ENCODE data around the gene ANKRD22. TPM values are rescaled to one million over a fixed set of nuclear protein-coding genes. Genes with fewer than 3 reads are reported as not detected.

ANKRD22 gene
- total and polyA plus RNA-seq, 10 of the 15 experiments (the other 5 are each of a cell fraction or from before 2014, with no cell fraction given) = 0.30 to 1.3 (median 0.71) TPM

DNA sequence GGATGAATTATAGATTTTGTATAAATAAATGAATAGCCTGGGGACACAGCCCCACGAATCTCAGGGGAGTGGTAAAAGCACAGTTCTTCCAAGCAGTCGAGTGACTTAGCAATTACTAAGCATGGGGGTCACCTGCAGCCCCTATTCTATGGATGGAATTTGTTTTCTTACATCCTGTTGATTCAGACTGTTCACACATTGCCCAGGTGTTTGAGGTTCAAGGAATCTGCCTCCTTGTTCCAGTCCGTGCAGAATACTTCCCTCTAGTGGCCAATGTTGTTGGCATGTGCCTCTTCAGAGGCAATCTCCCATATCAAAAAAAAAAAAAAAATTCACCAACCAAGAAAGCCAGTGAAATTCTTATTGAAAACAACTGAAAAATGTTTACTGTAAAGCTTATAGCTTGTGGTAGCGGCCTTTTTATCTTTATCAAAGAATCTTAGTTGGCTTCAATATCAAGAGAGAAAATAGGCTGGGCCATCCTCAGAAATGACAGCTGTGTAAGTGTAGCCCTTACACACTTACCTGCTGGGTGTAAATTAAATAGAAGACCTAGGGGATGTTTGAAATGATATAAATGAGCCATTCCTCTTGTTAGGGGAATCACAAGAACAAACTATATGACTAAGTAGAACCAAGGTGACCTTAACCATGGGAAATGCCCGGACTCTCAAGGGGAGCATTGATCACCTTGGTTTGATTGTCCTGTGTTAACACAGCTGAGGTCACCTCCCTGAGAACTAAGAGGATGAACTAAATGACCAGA is 41.3 kb downstream of the ANKRD22 start (continued):
- no peak for TF ChIP-seq SMAD1 (IDR thresholded peaks at IDR 0.05; ENCODE audit: low read depth, partially characterized antibody)
- peak; percentile 93 for TF ChIP-seq ZNF384 (IDR thresholded peaks at IDR 0.05; ENCODE audit: borderline replicate concordance, low read depth, low read length)
- TF ChIP-seq, protein P1, sequence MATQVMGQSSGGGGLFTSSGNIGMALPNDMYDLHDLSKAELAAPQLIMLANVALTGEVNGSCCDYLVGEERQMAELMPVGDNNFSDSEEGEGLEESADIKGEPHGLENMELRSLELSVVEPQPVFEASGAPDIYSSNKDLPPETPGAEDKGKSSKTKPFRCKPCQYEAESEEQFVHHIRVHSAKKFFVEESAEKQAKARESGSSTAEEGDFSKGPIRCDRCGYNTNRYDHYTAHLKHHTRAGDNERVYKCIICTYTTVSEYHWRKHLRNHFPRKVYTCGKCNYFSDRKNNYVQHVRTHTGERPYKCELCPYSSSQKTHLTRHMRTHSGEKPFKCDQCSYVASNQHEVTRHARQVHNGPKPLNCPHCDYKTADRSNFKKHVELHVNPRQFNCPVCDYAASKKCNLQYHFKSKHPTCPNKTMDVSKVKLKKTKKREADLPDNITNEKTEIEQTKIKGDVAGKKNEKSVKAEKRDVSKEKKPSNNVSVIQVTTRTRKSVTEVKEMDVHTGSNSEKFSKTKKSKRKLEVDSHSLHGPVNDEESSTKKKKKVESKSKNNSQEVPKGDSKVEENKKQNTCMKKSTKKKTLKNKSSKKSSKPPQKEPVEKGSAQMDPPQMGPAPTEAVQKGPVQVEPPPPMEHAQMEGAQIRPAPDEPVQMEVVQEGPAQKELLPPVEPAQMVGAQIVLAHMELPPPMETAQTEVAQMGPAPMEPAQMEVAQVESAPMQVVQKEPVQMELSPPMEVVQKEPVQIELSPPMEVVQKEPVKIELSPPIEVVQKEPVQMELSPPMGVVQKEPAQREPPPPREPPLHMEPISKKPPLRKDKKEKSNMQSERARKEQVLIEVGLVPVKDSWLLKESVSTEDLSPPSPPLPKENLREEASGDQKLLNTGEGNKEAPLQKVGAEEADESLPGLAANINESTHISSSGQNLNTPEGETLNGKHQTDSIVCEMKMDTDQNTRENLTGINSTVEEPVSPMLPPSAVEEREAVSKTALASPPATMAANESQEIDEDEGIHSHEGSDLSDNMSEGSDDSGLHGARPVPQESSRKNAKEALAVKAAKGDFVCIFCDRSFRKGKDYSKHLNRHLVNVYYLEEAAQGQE (IDR thresholded peaks at IDR 0.05; ENCODE audit: low read depth, low read length) = no peak
- TF ChIP-seq CBX5 (IDR thresholded peaks at IDR 0.05; ENCODE audit: low read depth) = no peak
- TF ChIP-seq, protein P2, sequence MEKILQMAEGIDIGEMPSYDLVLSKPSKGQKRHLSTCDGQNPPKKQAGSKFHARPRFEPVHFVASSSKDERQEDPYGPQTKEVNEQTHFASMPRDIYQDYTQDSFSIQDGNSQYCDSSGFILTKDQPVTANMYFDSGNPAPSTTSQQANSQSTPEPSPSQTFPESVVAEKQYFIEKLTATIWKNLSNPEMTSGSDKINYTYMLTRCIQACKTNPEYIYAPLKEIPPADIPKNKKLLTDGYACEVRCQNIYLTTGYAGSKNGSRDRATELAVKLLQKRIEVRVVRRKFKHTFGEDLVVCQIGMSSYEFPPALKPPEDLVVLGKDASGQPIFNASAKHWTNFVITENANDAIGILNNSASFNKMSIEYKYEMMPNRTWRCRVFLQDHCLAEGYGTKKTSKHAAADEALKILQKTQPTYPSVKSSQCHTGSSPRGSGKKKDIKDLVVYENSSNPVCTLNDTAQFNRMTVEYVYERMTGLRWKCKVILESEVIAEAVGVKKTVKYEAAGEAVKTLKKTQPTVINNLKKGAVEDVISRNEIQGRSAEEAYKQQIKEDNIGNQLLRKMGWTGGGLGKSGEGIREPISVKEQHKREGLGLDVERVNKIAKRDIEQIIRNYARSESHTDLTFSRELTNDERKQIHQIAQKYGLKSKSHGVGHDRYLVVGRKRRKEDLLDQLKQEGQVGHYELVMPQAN (conservative IDR thresholded peaks at IDR 0.05) = no peak
- no peak for TF ChIP-seq ZNF274 (IDR thresholded peaks at IDR 0.05; ENCODE audit: insufficient read depth, insufficient read length)
- TF ChIP-seq KDM1A (IDR thresholded peaks at IDR 0.05; ENCODE audit: borderline replicate concordance) = no peak
- TF ChIP-seq POLR2AphosphoS2 (IDR thresholded peaks at IDR 0.05; ENCODE audit: low read depth, low read length) = no peak

Measured in GM12878 (cell line).